HG03521 (cell line): Measurements from ENCODE around the gene LMAN2.
"Not testable (repeated sequence)": the region's sequence is repeated elsewhere in the genome, so short reads cannot be mapped to it uniquely, and the experiment has no call there.

ENCODE experiments used
- ATAC-seq: cut with Tn5 transposase; IDR thresholded peaks from one replicate; pipeline ENCODE4 v1.9.1; 2021; ENCODE audit warnings: mild to moderate bottlenecking, moderate library complexity; ENCODE audit not compliant: unreplicated experiment

LMAN2 gene

DNA sequence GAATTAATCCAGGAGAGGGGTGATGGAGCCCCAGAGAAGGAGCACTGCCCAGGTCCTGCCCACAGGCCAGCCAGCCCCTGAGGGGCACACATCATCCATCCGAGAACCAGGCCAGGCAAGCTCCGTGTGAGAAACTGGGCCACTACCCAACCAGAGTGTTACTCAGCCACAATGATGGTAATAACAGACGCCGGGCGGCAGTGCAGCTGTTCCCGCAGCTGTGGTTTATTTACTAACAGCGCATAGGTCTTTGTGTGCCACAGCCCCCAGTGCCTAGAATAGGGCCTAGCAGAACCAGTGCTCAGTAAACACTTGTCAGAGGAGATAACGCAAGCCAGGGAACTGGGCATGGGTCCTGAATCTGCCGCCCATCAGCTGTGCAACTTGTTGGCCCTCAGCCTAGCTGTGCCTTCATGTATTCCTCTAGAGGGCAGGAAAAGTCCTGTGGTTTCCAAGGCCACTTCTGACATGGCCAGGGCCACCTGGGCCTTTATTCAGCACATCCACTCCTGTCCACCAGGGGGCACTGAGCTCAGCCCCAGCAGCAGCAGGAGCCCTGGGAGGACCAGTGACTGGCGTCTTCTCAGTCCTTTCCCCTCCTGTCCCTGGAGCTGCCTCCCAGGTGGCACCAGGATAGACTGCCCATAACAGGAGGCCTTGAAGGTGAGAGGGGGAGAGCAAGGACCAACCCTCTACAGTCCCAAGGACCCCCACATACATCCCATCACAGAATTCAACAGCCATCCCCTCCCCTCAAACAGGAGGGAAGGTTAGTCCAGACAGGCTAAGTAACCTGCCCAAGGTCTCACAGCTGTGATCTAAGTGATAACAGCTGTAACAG lies 41.9 kb downstream of the LMAN2 start:
- no peak for ATAC-seq

DNA sequence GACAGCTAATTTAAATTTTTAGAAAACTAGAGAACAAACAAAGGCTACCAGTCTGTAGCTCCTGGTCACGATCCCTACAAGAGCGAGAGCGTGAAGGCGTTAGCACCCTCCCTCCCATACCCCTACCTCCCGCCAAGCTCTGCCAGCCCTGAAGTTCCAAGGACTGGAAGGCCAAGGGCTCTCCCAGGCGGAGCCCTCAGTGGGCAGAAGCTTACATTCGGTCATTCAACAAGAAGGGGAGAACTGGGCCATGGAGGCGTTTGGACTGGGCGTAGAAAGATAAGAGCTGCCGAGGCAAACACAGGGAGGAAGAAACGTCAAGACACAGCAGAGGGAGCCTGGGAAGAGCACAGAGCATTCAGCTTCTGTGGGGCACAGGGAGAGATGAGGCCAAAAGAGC lies 42.7 kb downstream of the LMAN2 start:
- ATAC-seq = no peak

- no peak for ATAC-seq
Observed at GRCh38 chr5:177307544-177308363, 43.7 kb downstream of the LMAN2 start.

DNA sequence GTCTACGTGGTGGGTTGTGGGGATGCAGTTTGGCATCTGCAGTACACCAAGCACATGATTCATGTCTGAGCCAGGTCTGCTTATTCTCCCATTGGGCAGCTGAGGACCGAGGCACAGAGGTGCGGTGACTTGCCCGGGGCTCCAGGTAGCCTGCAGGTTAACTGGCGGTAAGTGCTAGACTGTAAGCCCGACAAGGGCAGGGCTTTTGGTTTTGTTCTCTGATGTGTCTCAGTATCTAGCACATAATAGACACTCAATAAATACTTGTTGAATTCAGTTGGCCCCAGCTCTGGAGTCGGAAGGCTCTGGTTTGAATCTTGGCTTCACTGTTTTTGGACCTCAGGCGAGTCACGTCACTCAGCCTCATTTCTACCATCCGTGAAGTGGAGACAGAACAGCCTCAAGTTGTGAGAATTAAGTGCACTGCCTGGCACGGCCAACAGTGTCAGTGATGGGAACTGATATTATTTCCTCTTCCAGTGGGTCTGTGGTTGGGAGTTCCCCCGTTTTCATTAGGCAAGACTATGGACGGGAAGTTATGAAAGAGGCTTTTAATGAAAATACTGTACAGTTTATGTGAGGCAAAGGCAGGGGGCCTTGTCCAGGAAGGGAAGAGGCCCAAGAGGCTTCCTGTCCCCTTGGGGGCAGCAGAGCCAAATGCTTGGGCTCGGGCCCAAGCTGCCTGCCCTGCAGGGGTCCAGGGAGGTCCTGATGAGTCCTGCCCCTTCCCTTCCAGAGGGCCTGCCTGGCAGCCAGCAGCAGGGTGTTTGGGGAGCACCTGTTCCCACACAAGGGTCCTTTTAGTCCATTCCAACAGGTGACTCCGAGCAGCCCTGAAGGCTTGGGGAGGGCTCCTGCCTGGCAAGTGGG lies 44.6 kb downstream of the LMAN2 start:
- no peak for ATAC-seq

DNA sequence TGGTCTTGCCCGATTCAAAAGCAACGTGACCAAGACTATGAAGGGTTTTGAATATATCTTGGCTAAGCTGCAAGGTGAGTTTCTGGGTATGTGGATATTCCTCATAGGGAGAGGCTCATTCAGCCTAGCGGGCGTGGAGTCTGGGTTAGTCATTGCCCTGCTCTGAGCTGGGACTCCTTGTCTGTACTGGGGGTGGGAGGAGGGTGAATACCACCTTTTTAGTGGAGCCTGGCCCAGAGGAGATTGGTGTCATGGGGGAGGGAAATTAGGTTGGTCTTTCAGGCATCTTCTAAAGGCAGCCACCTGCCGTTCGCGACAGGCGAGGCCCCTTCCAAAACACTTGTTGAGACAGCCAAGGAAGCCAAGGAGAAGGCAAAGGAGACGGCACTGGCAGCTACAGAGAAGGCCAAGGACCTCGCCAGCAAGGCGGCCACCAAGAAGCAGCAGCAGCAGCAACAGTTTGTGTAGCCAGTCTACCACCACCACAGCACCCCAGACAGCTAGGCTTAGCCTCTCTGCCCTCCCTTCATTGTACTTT lies 45.3 kb downstream of the LMAN2 start:
- not testable (repeated sequence) for ATAC-seq

- no peak for ATAC-seq
Observed at GRCh38 chr5:177304392-177305119, 46.9 kb downstream of the LMAN2 start.

GRCh38 chr5:177303925-177304391 lies 47.5 kb downstream of the LMAN2 start:
- ATAC-seq = no peak

GRCh38 chr5:177303121-177303924 lies 48.1 kb downstream of the LMAN2 start, which contains the start of the genes PRELID1 and RAB24:
Gene PRELID1 (plus strand): TSS chr5:177303799. CDS start chr5:177303986, 187 bp downstream.
Gene RAB24 (minus strand): TSS chr5:177303719. CDS start chr5:177303288, 431 bp downstream.
- ATAC-seq = peak; percentile 65

DNA sequence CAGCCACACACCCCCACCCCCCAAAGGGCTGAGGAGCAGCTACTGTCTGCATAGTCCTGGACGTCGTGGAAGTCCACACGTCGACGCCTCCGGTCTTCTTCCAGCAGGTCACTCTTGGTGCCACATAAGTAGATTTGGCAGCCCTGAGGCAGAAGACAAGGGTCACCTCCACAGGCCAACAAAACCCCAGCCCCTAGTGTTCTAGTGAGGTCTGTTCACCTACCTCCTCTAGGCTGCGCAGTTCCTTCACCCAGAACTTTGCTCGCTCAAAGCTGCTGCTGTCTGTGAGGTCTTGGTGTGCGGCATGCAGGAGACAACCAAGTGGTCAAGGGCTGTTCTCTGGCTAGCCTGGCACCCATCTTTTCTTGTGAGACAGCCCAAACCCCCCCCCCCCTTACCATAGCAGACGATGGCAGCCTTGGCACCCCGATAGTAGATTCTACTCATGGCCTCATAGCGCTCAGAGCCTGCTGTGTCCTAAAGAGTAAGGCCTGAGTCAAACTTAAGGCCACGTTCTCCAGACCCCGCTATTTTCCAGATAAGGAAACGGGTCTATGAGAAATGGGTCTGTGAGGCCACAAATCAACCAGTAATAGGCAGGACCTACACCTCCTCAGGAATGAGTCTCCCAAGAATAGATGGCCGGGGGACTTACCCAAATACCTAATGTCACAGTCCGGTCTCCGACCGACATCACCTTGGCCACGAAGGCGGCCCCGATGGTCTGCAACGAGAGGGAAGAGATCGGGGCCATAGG lies 48.9 kb downstream of the LMAN2 start:
- ATAC-seq = no peak

DNA sequence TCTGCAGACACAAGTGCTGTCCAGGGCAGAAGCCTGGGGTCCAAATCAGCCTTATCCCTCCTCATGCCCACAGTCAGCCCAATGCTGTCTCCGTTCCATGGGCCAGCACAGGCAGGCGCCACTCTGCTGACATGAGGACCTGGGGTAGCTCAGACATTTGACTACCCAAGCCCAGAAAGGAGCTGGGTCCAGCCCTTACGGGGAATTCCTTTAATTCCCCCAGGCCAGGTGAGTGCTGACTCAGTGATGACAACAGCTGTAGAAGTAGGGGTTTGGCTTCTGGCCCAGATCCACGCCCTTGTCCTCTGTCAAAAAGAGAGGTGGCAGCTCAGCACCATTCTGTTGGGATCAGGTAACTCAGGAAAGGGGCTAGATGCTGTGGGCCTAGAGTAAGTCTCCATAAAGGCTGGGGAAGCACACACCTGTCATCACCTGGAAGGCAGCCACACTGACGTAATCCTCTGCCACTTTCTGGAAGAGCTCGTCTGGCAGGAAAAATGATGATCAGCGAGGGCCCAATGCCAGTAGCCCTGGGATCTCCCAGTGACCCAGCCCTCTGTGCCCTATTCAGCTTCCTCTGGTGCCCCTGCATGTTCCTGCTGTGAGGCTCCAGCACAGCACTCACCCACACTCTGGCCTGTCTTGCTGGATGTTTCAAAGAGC lies 49.8 kb downstream of the LMAN2 start:
- no peak for ATAC-seq

DNA sequence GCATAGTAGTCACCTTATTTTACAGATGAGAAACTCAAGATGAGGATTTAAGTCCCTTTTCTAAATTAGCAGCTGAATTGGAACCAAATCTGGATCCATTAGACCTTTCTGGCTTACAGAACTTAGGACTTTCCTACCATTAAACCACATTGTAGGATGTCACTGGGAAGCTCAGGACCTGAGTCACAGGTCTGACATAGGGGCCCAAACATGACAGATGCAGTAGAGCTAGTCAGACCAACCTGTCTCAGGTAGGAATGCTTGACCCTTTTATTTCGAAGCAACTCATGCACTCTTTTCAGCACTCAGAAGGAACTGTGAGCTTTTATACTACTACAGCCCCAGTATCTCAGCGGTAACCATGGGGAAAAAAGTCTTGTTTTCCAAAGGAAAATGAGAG lies 50.5 kb downstream of the LMAN2 start:
- ATAC-seq = no peak

DNA sequence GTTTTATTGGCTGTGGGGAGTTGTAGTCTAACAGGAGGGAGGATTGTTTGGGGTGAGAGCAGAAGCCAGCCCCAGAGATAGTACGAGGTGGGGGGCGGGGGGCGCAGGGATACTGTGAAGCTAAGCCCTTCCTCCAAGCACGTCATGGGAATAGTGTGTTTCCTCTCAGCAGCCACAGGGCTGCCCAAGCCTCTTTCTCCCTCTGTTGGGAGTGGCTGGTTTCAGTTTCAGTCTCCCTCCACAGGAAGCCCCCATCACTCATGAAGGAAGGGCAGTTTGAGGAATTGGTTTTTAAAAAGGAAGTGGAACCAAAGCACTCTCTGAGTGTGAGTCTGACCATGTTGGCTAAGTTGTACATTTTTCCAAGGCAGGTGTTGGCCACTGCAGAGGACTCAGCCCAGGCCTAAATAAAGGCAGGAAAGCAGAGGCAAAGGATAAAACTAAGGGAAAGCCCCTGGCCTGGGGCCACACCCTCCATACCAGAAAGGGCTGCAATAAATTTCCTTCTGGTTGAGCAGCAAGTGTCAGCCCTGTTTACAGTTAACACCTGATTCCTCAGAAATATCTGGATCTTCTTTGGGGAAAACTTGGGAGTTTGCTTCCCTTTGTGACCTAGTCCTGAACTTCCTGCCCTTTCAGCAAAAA lies 51.1 kb downstream of the LMAN2 start:
- ATAC-seq = no peak

GRCh38 chr5:177299697-177300096 lies 51.8 kb downstream of the LMAN2 start:
- ATAC-seq = no peak

- ATAC-seq = no peak
Observed at GRCh38 chr5:177297922-177298321, 53.5 kb downstream of the LMAN2 start.

- ATAC-seq = no peak
Observed at GRCh38 chr5:177296581-177296980, 54.9 kb downstream of the LMAN2 start.

DNA sequence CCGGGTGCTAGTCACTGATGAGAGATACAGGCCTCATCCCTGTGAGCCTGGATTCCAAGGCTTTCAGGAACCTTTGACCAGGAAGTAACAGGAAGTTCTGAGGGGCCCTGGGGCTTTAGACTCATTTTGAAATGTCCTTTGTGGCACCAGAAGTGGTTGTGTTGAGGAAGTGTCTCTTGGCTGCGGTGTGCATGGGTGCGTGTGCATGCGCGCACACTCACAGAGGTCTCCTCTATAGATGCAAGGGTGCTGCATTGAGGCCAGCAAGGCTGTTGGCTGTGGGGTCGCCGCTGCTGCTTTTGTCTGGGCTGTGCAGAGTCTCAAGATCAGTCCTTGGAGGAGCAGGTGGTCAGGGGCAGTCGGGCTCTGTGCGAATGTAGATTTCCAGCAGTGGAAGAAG lies 55.5 kb downstream of the LMAN2 start:
- ATAC-seq = no peak

DNA sequence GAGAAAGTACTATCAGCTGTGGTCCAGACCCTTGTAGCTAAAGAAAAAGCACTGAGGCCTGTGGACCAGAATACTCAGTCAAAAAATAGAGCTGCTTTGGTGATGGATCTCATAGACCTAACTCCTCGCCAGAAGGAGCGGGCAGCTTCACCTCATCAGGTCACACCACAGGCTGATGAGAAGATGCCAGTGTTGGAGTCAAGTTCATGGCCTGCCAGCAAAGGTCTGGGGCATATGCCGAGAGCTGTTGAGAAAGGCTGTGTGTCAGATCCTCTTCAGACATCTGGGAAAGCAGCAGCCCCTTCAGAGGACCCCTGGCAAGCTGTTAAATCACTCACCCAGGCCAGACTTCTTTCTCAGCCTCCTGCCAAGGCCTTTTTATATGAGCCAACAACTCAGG lies 56.8 kb downstream of the LMAN2 start:
- no peak for ATAC-seq
